H1 (cell line): ENCODE measurements around the gene ARMC9. TPM values are rescaled to one million over a fixed set of nuclear protein-coding genes. Genes with fewer than 3 reads are reported as not detected.

Source experiments
- CTBP2 ChIP-seq: IDR thresholded peaks from 2 replicates; pipeline ENCODE4 v1.7.0; 2011; ENCODE audit warnings: borderline replicate concordance, mild to moderate bottlenecking, moderate library complexity, mixed read lengths, low read length; ENCODE audit not compliant: insufficient read depth, insufficient read length
- EGR1 ChIP-seq: IDR thresholded peaks from 2 replicates; pipeline ENCODE4 v1.6.1; 2011; ENCODE audit warnings: low read depth, low read length, borderline replicate concordance
- FOSL1 ChIP-seq: IDR thresholded peaks from 2 replicates; pipeline ENCODE4 v1.6.1; 2011; ENCODE audit warnings: mild to moderate bottlenecking, low read depth, low read length, moderate library complexity; ENCODE audit not compliant: insufficient read depth
- HDAC2 ChIP-seq, 2 experiments: fragments of 300-600 bp in 1 of 2; sonication (generic) in 1 of 2; IDR thresholded peaks; 2 replicates each; pipeline ENCODE4 v1.6.1; 2011 to 2012; ENCODE audit warnings: low read depth in 2 of 2, low read length in 2 of 2, mild to moderate bottlenecking in 2 of 2, moderate library complexity in 2 of 2, borderline replicate concordance in 1 of 2, inconsistent platforms in 1 of 2
- KDM5A ChIP-seq: fragments of 200-600 bp; IDR thresholded peaks from 2 replicates; pipeline ENCODE4 v1.7.1; 2012; ENCODE audit warnings: mild to moderate bottlenecking, low read length, inconsistent platforms, mixed read lengths
- RBBP5 ChIP-seq: IDR thresholded peaks from 2 replicates; pipeline ENCODE4 v1.7.1; 2012; ENCODE audit warnings: low read depth, mild to moderate bottlenecking, inconsistent platforms, low read length, moderate library complexity, borderline replicate concordance
- RFX5 ChIP-seq: IDR thresholded peaks from 2 replicates; pipeline ENCODE4 v1.6.1; 2011; ENCODE audit warnings: low read depth, low read length, improper control_type of control experiment, borderline replicate concordance
- SUZ12 ChIP-seq: fragments of 200-600 bp; sonication (generic); IDR thresholded peaks from 2 replicates; pipeline ENCODE4 v1.6.1; 2012; ENCODE audit warnings: mild to moderate bottlenecking, inconsistent platforms, low read length, moderate library complexity, mixed read lengths
- YY1 ChIP-seq: IDR thresholded peaks from 2 replicates; pipeline ENCODE4 v1.6.1; 2011; ENCODE audit warnings: low read depth, mild to moderate bottlenecking, low read length
- polyA plus RNA-seq, 7 experiments: library from polyadenylated mRNA; depleted of rRNA in 3 of 7; stranded (reverse) in 5 of 7; unstranded in 2 of 7; fragments of >200 nt in 5 of 7; fragments of 200-250 nt in 2 of 7; gene quantifications; 1 replicate in 5 of 7; 2 replicates in 1 of 7; 4 replicates in 1 of 7; pipeline versions ENCODE4 v1.2.1 to v1.2.3, GENCODE V29; 2011 to 2013; ENCODE audit warnings: missing spikeins in 2 of 7, mixed read lengths in 2 of 7
- total RNA-seq: library from RNA; stranded (reverse); fragmentation: NEBNext Ultra II Directional; extraction: Animal tissue kit (Norgen Biotek cat#: 25700); gene quantifications from 2 replicates; pipeline ENCODE4 v1.2.1, GENCODE V29; 2021
- TF ChIP-seq, protein P1 (sequence below): fragments of 300-600 bp; sonication (generic); IDR thresholded peaks from 2 replicates; pipeline ENCODE4 v1.7.1; 2012; ENCODE audit warnings: low read length, moderate library complexity, mild to moderate bottlenecking, inconsistent platforms; ENCODE audit not compliant: insufficient replicate concordance

Gene ARMC9
- total and polyA plus RNA-seq, 2 of the 8 experiments (the other 6 are each of a cell fraction or from before 2014, with no cell fraction given) = 23.2 to 36.1 TPM

DNA sequence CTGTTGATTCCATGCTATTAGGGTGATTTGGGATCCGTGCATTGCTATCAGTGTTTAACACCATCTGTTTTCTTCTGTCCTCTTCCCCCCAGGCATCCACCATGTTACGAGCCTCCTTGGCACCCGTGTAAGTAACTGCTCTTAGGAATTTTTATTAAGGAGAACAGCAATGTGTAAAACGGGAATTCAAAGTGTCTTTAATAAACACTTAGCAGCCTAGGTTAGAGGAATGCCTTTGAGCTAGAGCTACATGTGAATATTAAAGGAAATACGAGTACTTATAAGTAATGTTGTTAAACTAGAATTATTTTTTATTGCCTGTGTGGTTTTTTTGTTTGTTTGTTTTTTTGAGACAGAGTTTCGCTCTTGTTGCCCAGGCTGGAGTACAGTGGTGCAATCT lies 58.1 kb downstream of the ARMC9 start (continued):
- TF ChIP-seq, protein P1, sequence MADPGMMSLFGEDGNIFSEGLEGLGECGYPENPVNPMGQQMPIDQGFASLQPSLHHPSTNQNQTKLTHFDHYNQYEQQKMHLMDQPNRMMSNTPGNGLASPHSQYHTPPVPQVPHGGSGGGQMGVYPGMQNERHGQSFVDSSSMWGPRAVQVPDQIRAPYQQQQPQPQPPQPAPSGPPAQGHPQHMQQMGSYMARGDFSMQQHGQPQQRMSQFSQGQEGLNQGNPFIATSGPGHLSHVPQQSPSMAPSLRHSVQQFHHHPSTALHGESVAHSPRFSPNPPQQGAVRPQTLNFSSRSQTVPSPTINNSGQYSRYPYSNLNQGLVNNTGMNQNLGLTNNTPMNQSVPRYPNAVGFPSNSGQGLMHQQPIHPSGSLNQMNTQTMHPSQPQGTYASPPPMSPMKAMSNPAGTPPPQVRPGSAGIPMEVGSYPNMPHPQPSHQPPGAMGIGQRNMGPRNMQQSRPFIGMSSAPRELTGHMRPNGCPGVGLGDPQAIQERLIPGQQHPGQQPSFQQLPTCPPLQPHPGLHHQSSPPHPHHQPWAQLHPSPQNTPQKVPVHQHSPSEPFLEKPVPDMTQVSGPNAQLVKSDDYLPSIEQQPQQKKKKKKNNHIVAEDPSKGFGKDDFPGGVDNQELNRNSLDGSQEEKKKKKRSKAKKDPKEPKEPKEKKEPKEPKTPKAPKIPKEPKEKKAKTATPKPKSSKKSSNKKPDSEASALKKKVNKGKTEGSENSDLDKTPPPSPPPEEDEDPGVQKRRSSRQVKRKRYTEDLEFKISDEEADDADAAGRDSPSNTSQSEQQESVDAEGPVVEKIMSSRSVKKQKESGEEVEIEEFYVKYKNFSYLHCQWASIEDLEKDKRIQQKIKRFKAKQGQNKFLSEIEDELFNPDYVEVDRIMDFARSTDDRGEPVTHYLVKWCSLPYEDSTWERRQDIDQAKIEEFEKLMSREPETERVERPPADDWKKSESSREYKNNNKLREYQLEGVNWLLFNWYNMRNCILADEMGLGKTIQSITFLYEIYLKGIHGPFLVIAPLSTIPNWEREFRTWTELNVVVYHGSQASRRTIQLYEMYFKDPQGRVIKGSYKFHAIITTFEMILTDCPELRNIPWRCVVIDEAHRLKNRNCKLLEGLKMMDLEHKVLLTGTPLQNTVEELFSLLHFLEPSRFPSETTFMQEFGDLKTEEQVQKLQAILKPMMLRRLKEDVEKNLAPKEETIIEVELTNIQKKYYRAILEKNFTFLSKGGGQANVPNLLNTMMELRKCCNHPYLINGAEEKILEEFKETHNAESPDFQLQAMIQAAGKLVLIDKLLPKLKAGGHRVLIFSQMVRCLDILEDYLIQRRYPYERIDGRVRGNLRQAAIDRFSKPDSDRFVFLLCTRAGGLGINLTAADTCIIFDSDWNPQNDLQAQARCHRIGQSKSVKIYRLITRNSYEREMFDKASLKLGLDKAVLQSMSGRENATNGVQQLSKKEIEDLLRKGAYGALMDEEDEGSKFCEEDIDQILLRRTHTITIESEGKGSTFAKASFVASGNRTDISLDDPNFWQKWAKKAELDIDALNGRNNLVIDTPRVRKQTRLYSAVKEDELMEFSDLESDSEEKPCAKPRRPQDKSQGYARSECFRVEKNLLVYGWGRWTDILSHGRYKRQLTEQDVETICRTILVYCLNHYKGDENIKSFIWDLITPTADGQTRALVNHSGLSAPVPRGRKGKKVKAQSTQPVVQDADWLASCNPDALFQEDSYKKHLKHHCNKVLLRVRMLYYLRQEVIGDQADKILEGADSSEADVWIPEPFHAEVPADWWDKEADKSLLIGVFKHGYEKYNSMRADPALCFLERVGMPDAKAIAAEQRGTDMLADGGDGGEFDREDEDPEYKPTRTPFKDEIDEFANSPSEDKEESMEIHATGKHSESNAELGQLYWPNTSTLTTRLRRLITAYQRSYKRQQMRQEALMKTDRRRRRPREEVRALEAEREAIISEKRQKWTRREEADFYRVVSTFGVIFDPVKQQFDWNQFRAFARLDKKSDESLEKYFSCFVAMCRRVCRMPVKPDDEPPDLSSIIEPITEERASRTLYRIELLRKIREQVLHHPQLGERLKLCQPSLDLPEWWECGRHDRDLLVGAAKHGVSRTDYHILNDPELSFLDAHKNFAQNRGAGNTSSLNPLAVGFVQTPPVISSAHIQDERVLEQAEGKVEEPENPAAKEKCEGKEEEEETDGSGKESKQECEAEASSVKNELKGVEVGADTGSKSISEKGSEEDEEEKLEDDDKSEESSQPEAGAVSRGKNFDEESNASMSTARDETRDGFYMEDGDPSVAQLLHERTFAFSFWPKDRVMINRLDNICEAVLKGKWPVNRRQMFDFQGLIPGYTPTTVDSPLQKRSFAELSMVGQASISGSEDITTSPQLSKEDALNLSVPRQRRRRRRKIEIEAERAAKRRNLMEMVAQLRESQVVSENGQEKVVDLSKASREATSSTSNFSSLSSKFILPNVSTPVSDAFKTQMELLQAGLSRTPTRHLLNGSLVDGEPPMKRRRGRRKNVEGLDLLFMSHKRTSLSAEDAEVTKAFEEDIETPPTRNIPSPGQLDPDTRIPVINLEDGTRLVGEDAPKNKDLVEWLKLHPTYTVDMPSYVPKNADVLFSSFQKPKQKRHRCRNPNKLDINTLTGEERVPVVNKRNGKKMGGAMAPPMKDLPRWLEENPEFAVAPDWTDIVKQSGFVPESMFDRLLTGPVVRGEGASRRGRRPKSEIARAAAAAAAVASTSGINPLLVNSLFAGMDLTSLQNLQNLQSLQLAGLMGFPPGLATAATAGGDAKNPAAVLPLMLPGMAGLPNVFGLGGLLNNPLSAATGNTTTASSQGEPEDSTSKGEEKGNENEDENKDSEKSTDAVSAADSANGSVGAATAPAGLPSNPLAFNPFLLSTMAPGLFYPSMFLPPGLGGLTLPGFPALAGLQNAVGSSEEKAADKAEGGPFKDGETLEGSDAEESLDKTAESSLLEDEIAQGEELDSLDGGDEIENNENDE = no peak
- TF ChIP-seq CTBP2 (no peak), YY1 (no peak), EGR1 (no peak), RFX5 (no peak), KDM5A (no peak), RBBP5 (no peak), SUZ12 (no peak), FOSL1 (no peak), HDAC2 (IDR thresholded peaks at IDR 0.05; ENCODE audit: borderline replicate concordance in 1 of 2, low read depth in 2 of 2, low read length in 2 of 2) (no peak)
- TF ChIP-seq, all 59 proteins: peak for 0
